Measurements from ENCODE around the gene PTGER2.

PTGER2 gene, protein sequence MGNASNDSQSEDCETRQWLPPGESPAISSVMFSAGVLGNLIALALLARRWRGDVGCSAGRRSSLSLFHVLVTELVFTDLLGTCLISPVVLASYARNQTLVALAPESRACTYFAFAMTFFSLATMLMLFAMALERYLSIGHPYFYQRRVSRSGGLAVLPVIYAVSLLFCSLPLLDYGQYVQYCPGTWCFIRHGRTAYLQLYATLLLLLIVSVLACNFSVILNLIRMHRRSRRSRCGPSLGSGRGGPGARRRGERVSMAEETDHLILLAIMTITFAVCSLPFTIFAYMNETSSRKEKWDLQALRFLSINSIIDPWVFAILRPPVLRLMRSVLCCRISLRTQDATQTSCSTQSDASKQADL

DNA sequence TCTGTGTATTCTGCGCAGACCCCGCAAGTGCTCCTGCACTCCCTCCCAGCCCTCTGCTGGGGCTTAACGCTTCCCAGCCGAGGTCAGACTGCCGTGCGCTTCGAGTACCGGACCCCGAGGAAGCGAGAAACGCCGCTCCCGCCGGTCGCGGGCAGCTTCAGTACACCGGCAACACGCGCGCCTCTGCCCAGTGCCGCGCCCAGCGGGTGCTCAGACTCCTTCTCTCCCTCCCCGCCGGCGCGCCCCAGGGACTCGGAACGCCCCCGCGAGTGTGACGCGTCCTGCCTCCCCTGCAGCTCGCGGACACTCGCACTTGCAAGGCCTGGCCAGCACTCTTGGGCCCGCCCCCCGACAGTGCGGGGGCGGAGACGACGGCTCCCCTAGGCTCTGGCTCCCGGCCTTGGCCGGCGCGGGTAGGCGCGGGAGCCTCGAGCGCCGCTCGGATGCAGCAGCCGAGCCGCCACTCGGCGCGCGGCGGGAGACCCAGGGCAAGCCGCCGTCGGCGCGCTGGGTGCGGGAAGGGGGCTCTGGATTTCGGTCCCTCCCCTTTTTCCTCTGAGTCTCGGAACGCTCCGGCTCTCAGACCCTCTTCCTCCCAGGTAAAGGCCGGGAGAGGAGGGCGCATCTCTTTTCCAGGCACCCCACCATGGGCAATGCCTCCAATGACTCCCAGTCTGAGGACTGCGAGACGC lies at the start of gene PTGER2:
Gene PTGER2, plus strand, starts transcription at position 410 of the 692 bp plus-strand sequence. Its CDS starts 237 bp downstream, at position 647.
- peak; percentile 72 for DNase-seq

- no peak for DNase-seq
Measured at GRCh38 chr14:52265253-52265652, 48.9 kb upstream of the PTGER2 start.

- DNase-seq = no peak
Measured at GRCh38 chr14:52266179-52266578, 47.9 kb upstream of the PTGER2 start.

- no peak for DNase-seq
Measured at GRCh38 chr14:52266782-52267181, 47.3 kb upstream of the PTGER2 start.

DNA sequence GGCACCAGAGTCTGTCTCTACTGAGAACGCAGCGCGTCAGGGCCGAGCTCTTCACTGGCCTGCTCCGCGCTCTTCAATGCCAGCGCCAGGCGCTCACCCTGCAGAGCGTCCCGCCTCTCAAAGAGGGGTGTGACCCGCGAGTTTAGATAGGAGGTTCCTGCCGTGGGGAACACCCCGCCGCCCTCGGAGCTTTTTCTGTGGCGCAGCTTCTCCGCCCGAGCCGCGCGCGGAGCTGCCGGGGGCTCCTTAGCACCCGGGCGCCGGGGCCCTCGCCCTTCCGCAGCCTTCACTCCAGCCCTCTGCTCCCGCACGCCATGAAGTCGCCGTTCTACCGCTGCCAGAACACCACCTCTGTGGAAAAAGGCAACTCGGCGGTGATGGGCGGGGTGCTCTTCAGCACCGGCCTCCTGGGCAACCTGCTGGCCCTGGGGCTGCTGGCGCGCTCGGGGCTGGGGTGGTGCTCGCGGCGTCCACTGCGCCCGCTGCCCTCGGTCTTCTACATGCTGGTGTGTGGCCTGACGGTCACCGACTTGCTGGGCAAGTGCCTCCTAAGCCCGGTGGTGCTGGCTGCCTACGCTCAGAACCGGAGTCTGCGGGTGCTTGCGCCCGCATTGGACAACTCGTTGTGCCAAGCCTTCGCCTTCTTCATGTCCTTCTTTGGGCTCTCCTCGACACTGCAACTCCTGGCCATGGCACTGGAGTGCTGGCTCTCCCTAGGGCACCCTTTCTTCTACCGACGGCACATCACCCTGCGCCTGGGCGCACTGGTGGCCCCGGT lies 46.4 kb upstream of the PTGER2 start, which contains the start of gene PTGDR:
Gene PTGDR, plus strand, starts transcription at position 198 of the 778 bp plus-strand sequence. Its CDS starts 117 bp downstream, at position 315.
- DNase-seq = no peak

DNA sequence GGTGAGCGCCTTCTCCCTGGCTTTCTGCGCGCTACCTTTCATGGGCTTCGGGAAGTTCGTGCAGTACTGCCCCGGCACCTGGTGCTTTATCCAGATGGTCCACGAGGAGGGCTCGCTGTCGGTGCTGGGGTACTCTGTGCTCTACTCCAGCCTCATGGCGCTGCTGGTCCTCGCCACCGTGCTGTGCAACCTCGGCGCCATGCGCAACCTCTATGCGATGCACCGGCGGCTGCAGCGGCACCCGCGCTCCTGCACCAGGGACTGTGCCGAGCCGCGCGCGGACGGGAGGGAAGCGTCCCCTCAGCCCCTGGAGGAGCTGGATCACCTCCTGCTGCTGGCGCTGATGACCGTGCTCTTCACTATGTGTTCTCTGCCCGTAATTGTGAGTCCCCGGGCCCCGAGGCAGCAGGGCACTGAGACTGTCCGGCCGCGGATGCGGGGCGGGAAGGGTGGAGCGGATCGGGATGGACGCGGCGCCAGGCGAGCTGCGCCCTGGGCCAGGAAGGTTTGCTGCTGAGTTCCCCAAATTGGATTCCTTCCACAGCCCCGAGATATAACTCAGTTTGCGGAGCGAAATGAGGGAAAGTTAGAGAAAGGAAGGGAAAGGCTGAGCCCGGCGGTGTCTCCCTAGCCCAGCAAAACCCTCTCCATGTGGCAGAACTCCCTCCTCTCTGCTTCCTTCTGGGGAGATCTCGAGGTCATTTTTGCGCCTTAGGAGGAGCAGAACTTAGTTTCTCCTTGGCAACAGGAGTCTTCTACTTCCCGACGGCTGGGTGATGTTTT lies 45.6 kb upstream of the PTGER2 start:
- no peak for DNase-seq

GRCh38 chr14:52269100-52269499 lies 45.0 kb upstream of the PTGER2 start:
- DNase-seq = no peak

DNA sequence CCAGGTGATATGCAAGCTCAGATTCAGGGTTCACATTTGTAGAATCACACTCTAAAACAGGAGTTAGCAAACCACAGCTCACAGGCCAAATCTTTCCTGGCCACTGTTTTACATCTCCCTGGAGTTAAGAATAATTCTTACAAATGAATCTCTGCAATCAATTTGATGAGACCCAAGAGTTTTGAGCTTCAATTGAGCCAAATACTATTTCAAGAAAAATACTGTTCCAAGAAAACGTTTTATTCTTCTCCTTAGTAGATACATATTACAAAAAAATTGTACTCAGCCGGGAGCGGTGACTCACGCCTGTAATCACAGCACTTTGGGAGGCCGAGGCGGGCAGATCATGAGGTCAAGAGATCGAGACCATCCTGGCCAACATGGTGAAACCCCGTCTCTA lies 44.1 kb upstream of the PTGER2 start:
- DNase-seq = no peak

DNA sequence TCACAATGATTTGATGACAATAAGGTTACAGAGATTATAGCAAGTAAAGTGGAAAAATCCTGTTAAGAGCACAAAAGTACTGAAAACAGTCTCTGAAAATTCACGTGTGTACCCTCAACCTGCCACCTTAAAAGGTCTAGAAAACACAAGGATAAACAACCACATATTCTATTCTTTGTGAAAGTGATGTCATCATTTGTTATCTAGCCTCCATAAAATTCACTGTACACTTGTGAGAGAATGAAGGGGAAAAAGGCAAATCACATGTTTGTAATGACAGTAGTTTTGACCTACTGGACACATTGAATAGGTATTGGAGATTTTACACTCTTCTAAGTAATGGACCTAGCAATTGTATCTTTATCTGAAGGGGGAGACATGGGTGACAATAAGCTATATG lies 42.6 kb upstream of the PTGER2 start:
- DNase-seq = no peak

DNA sequence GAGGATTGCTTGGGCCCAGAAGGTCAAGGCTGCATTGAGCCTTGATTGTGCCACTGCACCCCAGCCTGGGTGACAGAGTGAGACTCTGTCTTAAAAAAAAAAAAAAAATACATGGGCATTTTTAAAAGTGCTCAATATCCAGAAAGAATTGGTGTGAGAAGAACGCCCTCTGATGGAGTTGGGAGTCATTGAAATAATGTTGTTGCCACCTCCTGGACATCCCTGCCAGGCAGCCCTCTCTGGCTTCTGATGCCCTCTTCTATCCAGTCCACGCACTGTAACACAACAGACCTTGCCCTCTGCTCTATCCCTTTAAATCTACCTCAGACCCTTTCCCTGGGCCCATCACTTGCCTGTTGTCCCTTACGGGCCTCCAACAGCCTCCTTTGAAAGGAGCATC lies 41.7 kb upstream of the PTGER2 start:
- DNase-seq = no peak

GRCh38 chr14:52275372-52275771 lies 38.7 kb upstream of the PTGER2 start:
- DNase-seq = no peak

GRCh38 chr14:52277552-52277951 lies 36.6 kb upstream of the PTGER2 start:
- DNase-seq = no peak

DNA sequence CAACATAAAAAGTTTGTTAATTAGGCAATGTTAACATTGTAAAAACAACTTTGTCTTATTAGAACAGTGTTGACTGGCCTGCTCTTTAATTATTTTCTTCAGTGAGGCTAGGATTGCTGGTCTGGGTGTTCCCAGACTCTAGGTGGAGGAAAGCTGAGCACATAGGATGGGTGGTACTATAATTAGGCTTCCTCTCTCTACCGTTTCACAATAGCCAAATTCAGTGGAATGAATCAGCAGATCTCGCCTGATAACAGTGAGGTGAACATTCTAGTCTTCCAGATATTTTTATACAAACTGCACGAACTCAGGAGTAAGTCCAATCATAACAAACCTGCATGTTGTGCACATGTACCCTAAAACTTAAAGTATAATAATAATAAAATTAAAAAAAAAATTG lies 34.7 kb upstream of the PTGER2 start:
- DNase-seq = no peak

- DNase-seq = no peak
Measured at GRCh38 chr14:52283099-52283498, 31.0 kb upstream of the PTGER2 start.

DNA sequence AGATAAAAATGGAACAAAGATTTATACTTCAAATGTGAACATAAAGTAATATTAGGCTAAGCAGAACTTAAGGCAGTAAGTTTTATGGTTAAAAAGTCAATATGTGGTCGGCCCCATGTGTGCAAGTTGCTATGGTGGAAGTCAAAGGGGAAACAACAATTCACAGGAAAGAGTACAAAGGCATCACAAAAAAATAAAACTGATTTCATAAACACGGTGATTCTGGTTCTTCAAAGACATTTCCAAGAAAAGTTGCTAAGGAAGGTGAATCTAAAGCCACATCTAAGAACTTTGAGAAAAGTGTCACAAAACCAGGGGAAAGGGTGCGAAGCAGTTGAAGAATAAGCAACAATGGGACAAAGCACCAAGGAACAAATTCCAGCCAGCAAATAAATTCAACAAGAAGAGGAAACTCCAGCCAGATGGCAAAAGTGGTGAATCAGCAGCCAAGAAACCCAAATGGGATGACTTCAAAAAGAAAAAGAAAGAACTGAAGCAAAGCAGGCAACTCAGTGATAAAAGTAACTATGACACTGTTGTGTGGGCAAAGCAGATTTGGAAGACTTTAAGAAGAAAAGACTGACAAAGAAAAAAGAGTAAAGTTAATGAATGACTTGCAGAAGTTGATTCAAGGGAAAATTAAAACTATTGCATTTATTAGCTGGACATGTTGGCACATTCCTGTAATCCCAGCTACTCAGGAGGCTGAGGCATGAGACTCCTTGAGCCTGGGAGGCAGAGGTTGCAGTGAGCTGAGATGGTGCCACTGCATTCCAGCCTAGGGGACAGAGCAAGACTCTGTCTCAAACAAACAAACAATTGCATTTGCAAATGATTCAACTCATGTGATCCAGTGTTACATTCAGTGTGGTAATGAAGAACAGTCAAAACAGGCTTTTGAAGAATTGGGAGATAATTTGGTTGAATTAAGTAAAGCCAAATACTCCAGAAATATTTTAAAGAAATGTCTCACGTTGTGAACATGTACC lies 27.2 kb upstream of the PTGER2 start:
- DNase-seq = no peak

DNA sequence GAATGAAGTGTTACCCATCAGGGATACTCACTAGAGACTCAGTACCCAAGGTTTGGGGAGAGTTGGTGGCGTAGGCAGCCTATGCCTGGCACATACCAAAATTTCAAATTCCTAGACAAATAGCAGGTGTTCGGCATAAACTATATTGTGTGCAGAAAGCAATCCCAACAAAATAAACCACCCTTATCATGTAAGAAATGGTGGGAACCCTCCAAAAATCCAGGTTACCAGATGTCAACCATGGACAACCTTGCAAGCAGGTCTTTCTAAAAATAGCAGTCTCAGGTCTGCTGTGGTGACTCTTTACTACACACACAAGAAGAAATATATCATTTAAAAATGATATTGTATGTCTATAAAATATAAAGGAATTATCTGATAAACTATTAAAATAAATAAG lies 17.7 kb upstream of the PTGER2 start:
- DNase-seq = no peak

DNA sequence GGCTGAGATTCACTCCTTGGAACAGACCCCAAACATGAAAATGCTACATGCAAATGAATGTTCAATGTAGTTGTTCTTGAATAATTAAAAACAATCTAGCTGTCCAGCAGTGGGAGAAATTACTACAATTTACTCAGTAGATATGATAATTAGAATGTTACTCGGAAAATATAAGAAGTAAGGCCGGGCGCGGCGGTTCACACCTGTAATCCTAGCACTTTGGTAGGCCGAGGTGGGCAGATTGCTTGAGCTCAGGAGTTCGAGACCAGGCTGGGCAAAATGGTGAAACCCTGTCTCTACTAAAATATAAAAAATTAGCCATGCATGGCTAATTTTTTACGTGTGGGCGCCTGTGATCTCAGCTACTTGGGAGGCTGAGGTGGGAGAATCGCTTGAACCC lies 15.3 kb upstream of the PTGER2 start:
- DNase-seq = no peak

- DNase-seq = peak; percentile 68
Measured at GRCh38 chr14:52299692-52300278, 14.3 kb upstream of the PTGER2 start.

DNA sequence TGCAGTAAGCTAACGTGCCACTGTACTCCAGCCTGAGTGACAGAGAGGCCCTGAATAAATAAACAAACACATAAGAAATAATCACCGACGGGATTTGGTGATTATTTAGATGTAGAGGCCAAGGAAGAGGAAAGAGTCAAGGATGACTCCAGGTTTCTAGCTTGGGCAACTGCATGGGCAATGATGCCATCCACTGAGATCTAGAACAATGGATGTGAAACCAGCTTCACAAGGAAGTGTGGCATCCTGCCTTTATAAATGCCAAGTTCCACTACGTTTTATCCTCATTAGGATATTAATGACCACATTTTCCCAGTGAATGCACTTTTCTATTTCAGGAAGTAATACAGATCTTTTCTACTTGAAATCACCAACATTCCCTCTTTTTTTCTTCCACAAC lies 10.9 kb upstream of the PTGER2 start:
- DNase-seq = no peak

- no peak for DNase-seq
Measured at GRCh38 chr14:52304248-52304904, 9.7 kb upstream of the PTGER2 start.

- no peak for DNase-seq
Measured at GRCh38 chr14:52305014-52305413, 9.1 kb upstream of the PTGER2 start.

Measured in NCI-H1105 treated with DMSO at 0.1 percent for 48 hours (cell line).